Type B pancreatic cell (in vitro differentiated cells): Measurements from ENCODE around the gene OSCP1. TPM values are rescaled to one million over a fixed set of nuclear protein-coding genes. Genes with fewer than 3 reads are reported as not detected.

Experiments used
- DNase-seq: peaks from one replicate; pipeline ENCODE4 v3.0.0; 2021; ENCODE audit warnings: mixed read lengths; ENCODE audit not compliant: unreplicated experiment; ENCODE audit errors: extremely low spot score
- H3K27ac Mint-ChIP-seq: 2 replicates; pipeline ENCODE4 v1.8.0; 2021; ENCODE audit warnings: mild to moderate bottlenecking, mixed read lengths
- H3K27me3 Mint-ChIP-seq: 2 replicates; pipeline ENCODE4 v1.8.0; 2021; ENCODE audit warnings: mixed read lengths
- H3K36me3 Mint-ChIP-seq: 2 replicates; pipeline ENCODE4 v1.8.0; 2021; ENCODE audit warnings: mixed read lengths
- H3K4me1 Mint-ChIP-seq: one replicate; pipeline ENCODE4 v1.8.0; 2021; ENCODE audit warnings: mixed read lengths; ENCODE audit not compliant: unreplicated experiment
- H3K4me3 Mint-ChIP-seq: 2 replicates; pipeline ENCODE4 v1.8.0; 2021; ENCODE audit warnings: mild to moderate bottlenecking, mixed read lengths
- H3K9me3 Mint-ChIP-seq: 2 replicates; pipeline ENCODE4 v1.8.0; 2021; ENCODE audit warnings: mixed read lengths
- CTCF ChIP-seq: fragments of 200-600 bp; sonication (generic); conservative IDR thresholded peaks from 2 replicates; pipeline ENCODE4 v1.5.0; 2021; ENCODE audit warnings: antibody characterized with exemption, mild to moderate bottlenecking
- total RNA-seq: library from RNA; stranded (reverse); gene quantifications from 2 replicates; pipeline ENCODE4 v1.2.1, GENCODE V29; 2021; ENCODE audit warnings: low replicate concordance

The OSCP1 gene
- total RNA-seq, 1 donor from 2014 or later = 15.3 TPM

- H3K4me1 Mint-ChIP-seq = peaks cover 5% of the 10 kb centered on the region
- no peaks in the 10 kb centered on the region for H3K9me3 Mint-ChIP-seq
- no peak for TF ChIP-seq CTCF
- DNase-seq = no peak
- H3K36me3 Mint-ChIP-seq = peaks cover 18% of the 10 kb centered on the region
- no peak overlapping the region for H3K4me3 Mint-ChIP-seq
- no peaks in the 10 kb centered on the region for H3K27me3 Mint-ChIP-seq
- no peak overlapping the region for H3K27ac Mint-ChIP-seq
Observed at GRCh38 chr1:36455386-36455785, 5.1 kb upstream of the OSCP1 start.

- H3K27ac Mint-ChIP-seq = peak overlapping the region; percentile 15
- no peak for DNase-seq
- H3K4me3 Mint-ChIP-seq = no peak overlapping the region
- TF ChIP-seq CTCF = no peak
- H3K36me3 Mint-ChIP-seq = peaks cover 18% of the 10 kb centered on the region
- no peaks in the 10 kb centered on the region for H3K27me3 Mint-ChIP-seq
- H3K9me3 Mint-ChIP-seq = no peaks in the 10 kb centered on the region
- H3K4me1 Mint-ChIP-seq = peaks cover 16% of the 10 kb centered on the region
Observed at GRCh38 chr1:36453600-36454388, 3.5 kb upstream of the OSCP1 start.

DNA sequence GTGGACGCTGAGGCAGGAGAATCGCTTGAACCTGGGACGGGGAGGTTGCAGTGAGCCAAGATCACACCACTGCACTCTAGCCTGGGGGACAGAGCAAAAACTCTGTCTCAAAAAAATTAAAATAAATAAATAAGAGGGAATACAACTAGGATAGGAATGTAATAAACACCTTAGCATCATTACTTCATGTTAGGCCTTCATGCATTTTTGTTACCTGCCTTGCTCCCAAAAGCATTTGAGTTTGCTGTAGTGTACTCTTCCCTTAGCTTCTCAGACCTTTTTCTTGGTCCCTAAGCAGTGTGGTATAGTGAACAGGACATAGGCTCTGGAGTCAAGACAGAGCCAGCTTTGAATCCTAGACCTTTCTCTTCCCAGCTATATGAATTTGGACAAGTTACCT lies 2.8 kb upstream of the OSCP1 start:
- no peak overlapping the region for H3K4me3 Mint-ChIP-seq

GRCh38 chr1:36450919-36451305 lies 661 bp upstream of the OSCP1 start:
- TF ChIP-seq CTCF = no peak
- H3K27me3 Mint-ChIP-seq = no peaks in the 10 kb centered on the region
- H3K36me3 Mint-ChIP-seq = peaks cover 14% of the 10 kb centered on the region
- peaks cover 29% of the 10 kb centered on the region for H3K4me1 Mint-ChIP-seq
- no peak for DNase-seq
- H3K27ac Mint-ChIP-seq = peak overlapping the region; percentile 95
- H3K4me3 Mint-ChIP-seq = peak overlapping the region; percentile 94
- no peaks in the 10 kb centered on the region for H3K9me3 Mint-ChIP-seq

More for the DNA sequence above, 2.8 kb upstream of the OSCP1 start:
- Mint-ChIP-seq H3K9me3 (no peaks in the 10 kb centered on the region), H3K27ac (no peak overlapping the region), H3K4me1 (peaks cover 23% of the 10 kb centered on the region), H3K36me3 (peaks cover 18% of the 10 kb centered on the region), H3K27me3 (no peaks in the 10 kb centered on the region)
- no peak for DNase-seq
- TF ChIP-seq CTCF = no peak

GRCh38 chr1:36448530-36449056 lies 1.7 kb downstream of the OSCP1 start:
- Mint-ChIP-seq H3K9me3 (no peaks in the 10 kb centered on the region), H3K4me3 (peak overlapping the region; percentile 94), H3K27me3 (no peaks in the 10 kb centered on the region), H3K4me1 (peaks cover 29% of the 10 kb centered on the region), H3K36me3 (no peaks in the 10 kb centered on the region), H3K27ac (peak overlapping the region; percentile 95)
- TF ChIP-seq CTCF = no peak
- DNase-seq = no peak
